Smooth muscle cell (in vitro differentiated cells): ENCODE measurements around the gene TXNRD3. TPM values are rescaled to one million over a fixed set of nuclear protein-coding genes. Genes with fewer than 3 reads are reported as not detected.
A peak's percentile ranks its signal among the peaks of the same experiment; 100 is the strongest.

Source experiments
- DNase-seq: peaks from one replicate; lab custom pipeline; 2025; ENCODE audit not compliant: unreplicated experiment; lab: John Stamatoyannopoulos, UW
- H2AFZ ChIP-seq: fragments of 200-600 bp; sonication (generic); 2 replicates; pipeline ENCODE4 v1.6.0; 2016; ENCODE audit warnings: antibody characterized with exemption, low read depth, mild to moderate bottlenecking
- H3F3A ChIP-seq: fragments of 200-600 bp; sonication (generic); 2 replicates; pipeline ENCODE4 v1.6.0; 2017; ENCODE audit warnings: antibody characterized with exemption, low read depth
- H3K27ac ChIP-seq: fragments of 200-600 bp; sonication (generic); 2 replicates; pipeline ENCODE4 v1.5.1; 2016; ENCODE audit warnings: low read depth, mild to moderate bottlenecking
- H3K27me3 ChIP-seq: fragments of 200-600 bp; sonication (generic); 2 replicates; pipeline ENCODE4 v1.6.1; 2016; ENCODE audit warnings: low read depth, mild to moderate bottlenecking
- H3K36me3 ChIP-seq: fragments of 200-600 bp; sonication (generic); 2 replicates; pipeline ENCODE4 v1.5.1; 2016; ENCODE audit warnings: low read depth
- H3K4me1 ChIP-seq: fragments of 200-600 bp; sonication (generic); 2 replicates; pipeline ENCODE4 v1.5.1; 2016; ENCODE audit warnings: low read depth
- H3K4me2 ChIP-seq: fragments of 200-600 bp; sonication (generic); 2 replicates; pipeline ENCODE4 v1.6.0; 2016; ENCODE audit warnings: mild to moderate bottlenecking
- H3K4me3 ChIP-seq: fragments of 200-600 bp; sonication (generic); 2 replicates; pipeline ENCODE4 v1.5.1; 2016; ENCODE audit warnings: mild to moderate bottlenecking
- H3K79me2 ChIP-seq: fragments of 200-600 bp; sonication (generic); 2 replicates; pipeline ENCODE4 v1.6.0; 2016; ENCODE audit warnings: low read depth, mild to moderate bottlenecking
- H3K9ac ChIP-seq: fragments of 200-600 bp; sonication (generic); 2 replicates; pipeline ENCODE4 v1.6.0; 2016; ENCODE audit warnings: low read depth
- H3K9me3 ChIP-seq: fragments of 200-600 bp; sonication (generic); replicated peaks from 2 replicates; pipeline ENCODE4 v1.5.1; 2016; ENCODE audit warnings: low read depth
- H4K20me1 ChIP-seq: fragments of 200-600 bp; sonication (generic); 2 replicates; pipeline ENCODE4 v1.6.0; 2016; ENCODE audit warnings: low read depth
- CTCF ChIP-seq: fragments of 200-600 bp; sonication (generic); IDR thresholded peaks from 2 replicates; pipeline ENCODE4 v1.5.1; 2017; ENCODE audit warnings: borderline replicate concordance, mild to moderate bottlenecking, antibody characterized with exemption; ENCODE audit not compliant: insufficient read depth, poor library complexity, severe bottlenecking
- WGBS: methylation state at CpG from one replicate; pipeline ENCODE4 v1.1.7; 2016; ENCODE audit warnings: low lambda C conversion rate; 5-methylcytosine and 5-hydroxymethylcytosine counted together
- polyA plus RNA-seq: library from polyadenylated mRNA; unstranded; fragments of >200 nt; fragmentation: Nextera tagmentation; extraction: Ambion mirVana; gene quantifications from 2 replicates; pipeline ENCODE4 v1.2.1, GENCODE V29; 2016
- total RNA-seq: library from RNA; depleted of rRNA; stranded (reverse); fragments of >200 nt; gene quantifications from 2 replicates; pipeline ENCODE4 v1.2.3, GENCODE V29; 2014

TXNRD3 gene
- total and polyA plus RNA-seq, 2 experiments from 2014 or later: 13.7 to 27.2 TPM

- peak overlapping the region; percentile 24 for H3K4me2 ChIP-seq
- no peaks in the 10 kb centered on the region for H3K9me3 ChIP-seq
- H3K36me3 ChIP-seq: peaks cover 10% of the 10 kb centered on the region
- H3K27me3 ChIP-seq: no peaks in the 10 kb centered on the region
- H2AFZ ChIP-seq: no peak overlapping the region
- no peak overlapping the region for H3K4me3 ChIP-seq
- H3F3A ChIP-seq: peaks cover 3% of the 10 kb centered on the region
- 59% methylated on average over 1 of the region's 1 CpG for WGBS
- H3K27ac ChIP-seq: no peak overlapping the region
- H3K79me2 ChIP-seq: no peaks in the 10 kb centered on the region
- peaks cover 4% of the 10 kb centered on the region for H3K4me1 ChIP-seq
- no peak overlapping the region for H3K9ac ChIP-seq
- DNase-seq: no peak
- no peak for TF ChIP-seq CTCF
- no peaks in the 10 kb centered on the region for H4K20me1 ChIP-seq
Observed at GRCh38 chr3:126646674-126647073, 8.2 kb downstream of the TXNRD3 start.

GRCh38 chr3:126644615-126645014 is 10.3 kb downstream of the TXNRD3 start:
- Histone ChIP-seq H3K9me3 (no peaks in the 10 kb centered on the region), H2AFZ (no peak overlapping the region), H3K27ac (no peak overlapping the region), H3K36me3 (peaks cover 10% of the 10 kb centered on the region), H3K27me3 (no peaks in the 10 kb centered on the region), H3K4me3 (no peak overlapping the region), H3K79me2 (no peaks in the 10 kb centered on the region), H3F3A (peaks cover 3% of the 10 kb centered on the region), H3K9ac (no peak overlapping the region), H4K20me1 (no peaks in the 10 kb centered on the region), H3K4me2 (no peak overlapping the region), H3K4me1 (peaks cover 4% of the 10 kb centered on the region)
- no peak for DNase-seq
- WGBS: 88% methylated on average over 2 of the region's 2 CpGs
- no peak for TF ChIP-seq CTCF

GRCh38 chr3:126638790-126639189 is 16.1 kb downstream of the TXNRD3 start:
- TF ChIP-seq CTCF: no peak
- Histone ChIP-seq H3K9me3 (no peaks in the 10 kb centered on the region), H4K20me1 (no peaks in the 10 kb centered on the region), H3K4me1 (no peaks in the 10 kb centered on the region), H3K79me2 (no peaks in the 10 kb centered on the region), H3F3A (no peaks in the 10 kb centered on the region), H3K4me2 (no peak overlapping the region), H3K9ac (no peak overlapping the region), H3K27ac (no peak overlapping the region), H2AFZ (no peak overlapping the region), H3K27me3 (no peaks in the 10 kb centered on the region), H3K36me3 (peaks cover under 1% of the 10 kb centered on the region), H3K4me3 (no peak overlapping the region)
- no peak for DNase-seq
- WGBS: 92% methylated on average over 1 of the region's 1 CpG

- H3K27me3 ChIP-seq: no peaks in the 10 kb centered on the region
- no peak for TF ChIP-seq CTCF
- H3K79me2 ChIP-seq: no peaks in the 10 kb centered on the region
- no peaks in the 10 kb centered on the region for H3K9me3 ChIP-seq
- WGBS: 95% methylated on average over 2 of the region's 2 CpGs
- H3K4me1 ChIP-seq: peaks cover 2% of the 10 kb centered on the region
- H3K9ac ChIP-seq: no peak overlapping the region
- H2AFZ ChIP-seq: no peak overlapping the region
- no peak overlapping the region for H3K4me3 ChIP-seq
- no peak overlapping the region for H3K27ac ChIP-seq
- no peak for DNase-seq
- no peak overlapping the region for H3K4me2 ChIP-seq
- no peaks in the 10 kb centered on the region for H4K20me1 ChIP-seq
- H3K36me3 ChIP-seq: no peaks in the 10 kb centered on the region
- no peaks in the 10 kb centered on the region for H3F3A ChIP-seq
Observed at GRCh38 chr3:126636436-126636835, 18.5 kb downstream of the TXNRD3 start.
